SK-N-SH (cell line): ENCODE results near the gene GALNTL6. TPM values are rescaled to one million over a fixed set of nuclear protein-coding genes. Genes with fewer than 3 reads are reported as not detected.

Experiments
- CTCF ChIA-PET: fragments of 300-600, 350-600 bp; formaldehyde crosslinking; extraction: SDS; loops from one replicate; lab custom pipeline; 2021; lab: Yijun Ruan, JAX
- POLR2A ChIA-PET: fragments of 350-600 bp; sonication (Branson Sonifier 250); formaldehyde crosslinking; extraction: SDS; loops from one replicate; lab custom pipeline; 2020; ENCODE audit warnings: antibody characterized with exemption, inconsistent platforms; lab: Yijun Ruan, JAX
- DNase-seq: peaks from one replicate; pipeline ENCODE4 v3.0.0; 2012
- H2AFZ ChIP-seq: fragments of 200-600 bp; sonication (generic); 2 replicates; pipeline ENCODE4 v1.8.1; 2016; ENCODE audit warnings: antibody characterized with exemption, mild to moderate bottlenecking, low read depth
- H3F3A ChIP-seq: fragments of 200-600 bp; sonication (generic); replicated peaks from 2 replicates; pipeline ENCODE3; 2016; ENCODE audit warnings: antibody characterized with exemption, mild to moderate bottlenecking; ENCODE audit not compliant: insufficient read depth
- H3K27ac ChIP-seq, 2 experiments: fragments of 200-500 bp in 1 of 2; fragments of 200-600 bp in 1 of 2; sonication (Bioruptor generic) in 1 of 2; sonication (generic), shearing (Covaris generic) in 1 of 2; 2 replicates each; pipeline versions ENCODE4 v1.5.1 to v1.6.1; 2014 to 2016; ENCODE audit warnings: low read depth in 2 of 2, inconsistent platforms in 1 of 2, low read length in 1 of 2, mild to moderate bottlenecking in 1 of 2, mixed read lengths in 1 of 2
- H3K27me3 ChIP-seq: fragments of 200-600 bp; sonication (generic), shearing (Covaris generic); 2 replicates; pipeline ENCODE4 v1.6.1; 2016; ENCODE audit warnings: mixed run types; ENCODE audit not compliant: insufficient read depth
- H3K36me3 ChIP-seq, 2 experiments: fragments of 200-500 bp in 1 of 2; fragments of 200-600 bp in 1 of 2; sonication (Bioruptor generic) in 1 of 2; sonication (generic) in 1 of 2; replicated peaks in 1 of 2; 2 replicates each; pipeline versions ENCODE3 to v1.5.1; 2014 to 2016; ENCODE audit warnings: low read length in 1 of 2, mild to moderate bottlenecking in 1 of 2; ENCODE audit not compliant: insufficient read depth in 2 of 2, control insufficient read depth in 1 of 2
- H3K4me1 ChIP-seq, 2 experiments: fragments of 200-500 bp in 1 of 2; fragments of 200-600 bp in 1 of 2; sonication (Bioruptor generic) in 1 of 2; sonication (generic), shearing (Covaris generic) in 1 of 2; 2 replicates each; pipeline versions ENCODE4 v1.5.1 to v1.6.1; 2014 to 2016; ENCODE audit warnings: low read depth in 1 of 2, low read length in 1 of 2, mixed run types in 1 of 2; ENCODE audit not compliant: insufficient read depth in 2 of 2, control insufficient read depth in 1 of 2
- H3K4me2 ChIP-seq: fragments of 200-600 bp; sonication (generic), shearing (Covaris generic); 2 replicates; pipeline ENCODE4 v1.6.1; 2017; ENCODE audit warnings: mixed run types
- H3K4me3 ChIP-seq, 2 experiments: fragments of 200-500 bp in 1 of 2; fragments of 200-600 bp in 1 of 2; sonication (Bioruptor generic) in 1 of 2; sonication (generic), shearing (Covaris generic) in 1 of 2; 2 replicates each; pipeline versions ENCODE4 v1.5.1 to v1.8.1; 2014 to 2016; ENCODE audit warnings: low read depth in 2 of 2, inconsistent platforms in 1 of 2, low read length in 1 of 2, mild to moderate bottlenecking in 1 of 2, mixed read lengths in 1 of 2, moderate library complexity in 1 of 2
- H3K79me2 ChIP-seq: fragments of 200-600 bp; sonication (generic); 2 replicates; pipeline ENCODE4 v1.8.1; 2017; ENCODE audit warnings: mild to moderate bottlenecking; ENCODE audit not compliant: insufficient read depth
- H3K9ac ChIP-seq: fragments of 200-600 bp; sonication (generic); 2 replicates; pipeline ENCODE4 v1.6.1; 2017; ENCODE audit warnings: mixed run types
- H3K9me2 ChIP-seq: fragments of 200-600 bp; sonication (generic); 2 replicates; pipeline ENCODE4 v1.6.1; 2017; ENCODE audit warnings: mixed run types
- H3K9me3 ChIP-seq: fragments of 200-600 bp; sonication (generic); 2 replicates; pipeline ENCODE4 v1.6.1; 2017; ENCODE audit warnings: mixed run types, mild to moderate bottlenecking, moderate library complexity
- H4K20me1 ChIP-seq: fragments of 200-600 bp; sonication (generic); 2 replicates; pipeline ENCODE4 v1.6.1; 2017; ENCODE audit warnings: mild to moderate bottlenecking, mixed run types; ENCODE audit not compliant: insufficient read depth
- CHD2 ChIP-seq: fragments of 150-350 bp; IDR thresholded peaks from 2 replicates; pipeline ENCODE4 v1.6.1; 2018; ENCODE audit warnings: low read length; ENCODE audit not compliant: partially characterized antibody
- CTCF ChIP-seq: fragments of 200-600 bp; sonication (generic); IDR thresholded peaks from 2 replicates; pipeline ENCODE4 v1.6.1; 2017; ENCODE audit warnings: antibody characterized with exemption, mild to moderate bottlenecking, moderate library complexity
- FOXJ3 ChIP-seq: sonication (generic); formaldehyde crosslinking; IDR thresholded peaks from 2 replicates; pipeline ENCODE4 v1.5.1; 2020; ENCODE audit warnings: mild to moderate bottlenecking, missing genetic modification reagents
- MEF2A ChIP-seq: IDR thresholded peaks from 2 replicates; pipeline ENCODE4 v1.4.0; 2012; ENCODE audit warnings: low read depth, borderline replicate concordance
- MXI1 ChIP-seq: IDR thresholded peaks from 2 replicates; pipeline ENCODE4 v1.6.1; 2012; ENCODE audit warnings: mild to moderate bottlenecking, low read depth, low read length, improper control_type of control experiment
- NRF1 ChIP-seq: IDR thresholded peaks from 2 replicates; pipeline ENCODE4 v1.6.1; 2012; ENCODE audit warnings: low read depth, mild to moderate bottlenecking, low read length
- POLR2AphosphoS5 ChIP-seq: IDR thresholded peaks from 2 replicates; pipeline ENCODE4 v1.6.1; 2012; ENCODE audit warnings: low read depth, low read length
- RAD21 ChIP-seq: IDR thresholded peaks from 2 replicates; pipeline ENCODE4 v1.6.1; 2012; ENCODE audit warnings: mild to moderate bottlenecking, low read length
- RCOR1 ChIP-seq: fragments of 150-350 bp; IDR thresholded peaks from 2 replicates; pipeline ENCODE4 v1.6.1; 2017; ENCODE audit warnings: antibody characterized with exemption, low read length
- RXRA ChIP-seq: IDR thresholded peaks from 2 replicates; pipeline ENCODE4 v1.4.0; 2012; ENCODE audit warnings: low read depth, mild to moderate bottlenecking, borderline replicate concordance
- TAF1 ChIP-seq: IDR thresholded peaks from 2 replicates; pipeline ENCODE4 v1.6.1; 2012; ENCODE audit warnings: low read depth, mild to moderate bottlenecking, low read length, moderate library complexity, borderline replicate concordance
- USF1 ChIP-seq: IDR thresholded peaks from 2 replicates; pipeline ENCODE4 v1.4.0; 2012; ENCODE audit warnings: low read depth, borderline replicate concordance
- USF2 ChIP-seq: fragments of 150-350 bp; IDR thresholded peaks from 2 replicates; pipeline ENCODE4 v1.6.1; 2017; ENCODE audit warnings: antibody characterized with exemption, low read length, low read depth, borderline replicate concordance
- WGBS: methylation state at CpG from one replicate; pipeline ENCODE4 v1.1.6; 2017; ENCODE audit warnings: low lambda C conversion rate; 5-methylcytosine and 5-hydroxymethylcytosine counted together
- polyA plus RNA-seq, 3 experiments: library from polyadenylated mRNA; depleted of rRNA; stranded (reverse); fragments of >200 nt; gene quantifications; 2 replicates each; pipeline ENCODE4 v1.2.3, GENCODE V29; 2012

The GALNTL6 gene
- polyA plus RNA-seq, 1 of the 3 experiments (the other 2 are of a cell fraction), result 0.07 TPM

- H3F3A ChIP-seq, result peaks cover under 1% of the 10 kb centered on the region
- no peak for TF ChIP-seq RAD21
- TF ChIP-seq FOXJ3 (CRISPR knock-in tag), result no peak
- TF ChIP-seq USF1, result no peak
- no peak for TF ChIP-seq MEF2A
- TF ChIP-seq USF2, result no peak
- no peak for TF ChIP-seq POLR2AphosphoS5
- TF ChIP-seq NRF1, result no peak
- TF ChIP-seq MXI1, result no peak
- TF ChIP-seq RXRA, result no peak
- TF ChIP-seq, all 33 proteins: peak for 0
- H3K9me2 ChIP-seq, result no peaks in the 10 kb centered on the region
- no peaks in the 10 kb centered on the region for H3K27me3 ChIP-seq
- CTCF ChIA-PET, result interaction anchor here (1.0 to 1.6 kb wide), 4 partner anchors 20 to 265 kb away, joined by 3 to 9 read pairs (median 5); no protein-coding TSS in a partner anchor
- no peak overlapping the region for H3K4me3 ChIP-seq
- WGBS, result 83% methylated on average over 5 of the region's 5 CpGs
- DNase-seq, result no peak
- H3K4me1 ChIP-seq, result peaks cover 0 to 11% of the 10 kb centered on the region in 2 experiments; a peak in 1 of 4 replicates
- no peak overlapping the region for H3K27ac ChIP-seq
- POLR2A ChIA-PET, result no interaction called here
- no peaks in the 10 kb centered on the region for H3K79me2 ChIP-seq
- H3K9ac ChIP-seq, result no peak overlapping the region
- H3K9me3 ChIP-seq, result no peaks in the 10 kb centered on the region
- H3K4me2 ChIP-seq, result no peak overlapping the region
- H4K20me1 ChIP-seq, result no peaks in the 10 kb centered on the region
- H2AFZ ChIP-seq, result no peak overlapping the region
- no peaks in the 10 kb centered on the region for H3K36me3 ChIP-seq
Measured at GRCh38 chr4:172992648-172993378, 1179.6 kb downstream of the GALNTL6 start.

DNA sequence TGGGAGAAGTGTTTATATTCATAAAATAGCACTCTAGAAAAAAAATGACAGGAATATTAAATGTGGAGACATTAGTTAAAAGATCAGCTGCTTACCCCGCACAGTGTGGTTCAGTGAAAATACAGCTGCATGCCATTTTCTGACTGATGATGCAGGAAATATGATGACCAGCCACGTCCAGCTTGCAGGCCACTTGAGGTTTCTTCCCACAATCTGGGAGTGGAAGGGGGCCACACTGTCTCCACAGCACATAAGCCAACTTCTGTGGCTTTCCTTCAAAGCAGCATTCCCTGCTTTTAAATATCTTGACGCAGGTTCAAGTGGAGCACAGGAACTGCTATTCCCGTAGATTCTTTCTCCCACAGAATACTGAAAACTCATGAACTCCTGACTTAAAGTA, 1182.0 kb downstream of the GALNTL6 start:
- ChIA-PET CTCF (interaction anchor here (1.0 to 4.4 kb wide), 3 partner anchors 18 to 306 kb away, joined by 3 to 20 read pairs (median 8); no protein-coding TSS in a partner anchor), POLR2A (no interaction called here)
- Histone ChIP-seq H3K9ac (no peak overlapping the region), H3K27me3 (no peaks in the 10 kb centered on the region), H4K20me1 (no peaks in the 10 kb centered on the region), H3F3A (peaks cover 8% of the 10 kb centered on the region), H3K4me3 (no peak overlapping the region), H3K9me2 (no peaks in the 10 kb centered on the region), H3K4me1 (peaks cover 0 to 23% of the 10 kb centered on the region in 2 experiments; a peak in 1 of 4 replicates), H3K4me2 (no peak overlapping the region), H3K27ac (no peak overlapping the region), H3K36me3 (no peaks in the 10 kb centered on the region), H2AFZ (no peak overlapping the region), H3K79me2 (no peaks in the 10 kb centered on the region), H3K9me3 (no peaks in the 10 kb centered on the region)
- DNase-seq, result no peak
- 85% methylated on average over 4 of the region's 4 CpGs for WGBS
- no peak for TF ChIP-seq TAF1
- no peak for TF ChIP-seq RCOR1
- TF ChIP-seq CHD2, result no peak
- no peak for TF ChIP-seq CTCF
